GM12891 (cell line): ENCODE measurements around the gene TANC1.

Experiments used
- POLR2A ChIP-seq: IDR thresholded peaks from 2 replicates; pipeline ENCODE4 v1.6.1; 2011; ENCODE audit warnings: low read depth, low read length, control low read depth
- POLR2AphosphoS5 ChIP-seq: IDR thresholded peaks from 2 replicates; pipeline ENCODE4 v1.6.1; 2011; ENCODE audit warnings: low read depth, low read length, control low read depth

- TF ChIP-seq POLR2A, result no peak
- no peak for TF ChIP-seq POLR2AphosphoS5
Measured at GRCh38 chr2:159013103-159013502, 44.7 kb downstream of the TANC1 start.
